ENCODE results near the gene OR2T2. TPM values are rescaled to one million over a fixed set of nuclear protein-coding genes. Genes with fewer than 3 reads are reported as not detected.
"Not testable (repeated sequence)": the region's sequence is repeated elsewhere in the genome, so short reads cannot be mapped to it uniquely, and the experiment has no call there.

OR2T2 gene
- total RNA-seq, 3 donors from 2014 or later = not detected

GRCh38 chr1:248438668-248439067 lies 6.8 kb upstream of the OR2T2 start:
- H3K4me1 Mint-ChIP-seq (ENCODE audit: low read depth); H3K36me3 Mint-ChIP-seq (ENCODE audit: insufficient read depth); ATAC-seq: not testable (repeated sequence)

GRCh38 chr1:248439283-248439682 lies 6.2 kb upstream of the OR2T2 start:
- not testable (repeated sequence) for H3K36me3 Mint-ChIP-seq (ENCODE audit: insufficient read depth); ATAC-seq; H3K9me3 Mint-ChIP-seq; H3K4me1 Mint-ChIP-seq (ENCODE audit: low read depth); H3K27me3 Mint-ChIP-seq (ENCODE audit: low read depth); DNase-seq; H3K4me3 Mint-ChIP-seq

More at GRCh38 chr1:248438668-248439067, 6.8 kb upstream of the OR2T2 start:
- not testable (repeated sequence) for H3K27me3 Mint-ChIP-seq (ENCODE audit: low read depth); H3K4me3 Mint-ChIP-seq; H3K9me3 Mint-ChIP-seq; DNase-seq

GRCh38 chr1:248442500-248443277 lies 2.7 kb upstream of the OR2T2 start:
- not testable (repeated sequence) for H3K36me3 Mint-ChIP-seq (ENCODE audit: insufficient read depth); H3K4me1 Mint-ChIP-seq (ENCODE audit: low read depth); DNase-seq; H3K9me3 Mint-ChIP-seq; H3K27me3 Mint-ChIP-seq (ENCODE audit: low read depth); H3K4me3 Mint-ChIP-seq
- ATAC-seq = peak; percentile 30 to 38

GRCh38 chr1:248444603-248445002 lies 834 bp upstream of the OR2T2 start:
- not testable (repeated sequence) for H3K9me3 Mint-ChIP-seq; DNase-seq; ATAC-seq; H3K27me3 Mint-ChIP-seq (ENCODE audit: low read depth); H3K4me1 Mint-ChIP-seq (ENCODE audit: low read depth); H3K36me3 Mint-ChIP-seq (ENCODE audit: insufficient read depth); H3K4me3 Mint-ChIP-seq

GRCh38 chr1:248448409-248449074 lies 3.1 kb downstream of the OR2T2 start:
- H3K4me3 Mint-ChIP-seq; ATAC-seq; H3K4me1 Mint-ChIP-seq (ENCODE audit: low read depth); H3K9me3 Mint-ChIP-seq; DNase-seq; H3K36me3 Mint-ChIP-seq (ENCODE audit: insufficient read depth); H3K27me3 Mint-ChIP-seq (ENCODE audit: low read depth): not testable (repeated sequence)

GRCh38 chr1:248449821-248450465 lies 4.5 kb downstream of the OR2T2 start:
- not testable (repeated sequence) for ATAC-seq; H3K36me3 Mint-ChIP-seq (ENCODE audit: insufficient read depth); H3K4me3 Mint-ChIP-seq; H3K9me3 Mint-ChIP-seq; H3K27me3 Mint-ChIP-seq (ENCODE audit: low read depth); H3K4me1 Mint-ChIP-seq (ENCODE audit: low read depth); DNase-seq

GRCh38 chr1:248450466-248451145 lies 5.2 kb downstream of the OR2T2 start:
- not testable (repeated sequence) for H3K27me3 Mint-ChIP-seq (ENCODE audit: low read depth); ATAC-seq; H3K36me3 Mint-ChIP-seq (ENCODE audit: insufficient read depth); DNase-seq; H3K4me3 Mint-ChIP-seq; H3K4me1 Mint-ChIP-seq (ENCODE audit: low read depth); H3K9me3 Mint-ChIP-seq

GRCh38 chr1:248453619-248454018 lies 8.2 kb downstream of the OR2T2 start:
- not testable (repeated sequence) for ATAC-seq; H3K9me3 Mint-ChIP-seq; H3K27me3 Mint-ChIP-seq (ENCODE audit: low read depth); H3K4me1 Mint-ChIP-seq (ENCODE audit: low read depth); H3K36me3 Mint-ChIP-seq (ENCODE audit: insufficient read depth); H3K4me3 Mint-ChIP-seq; DNase-seq

GRCh38 chr1:248455045-248455444 lies 9.6 kb downstream of the OR2T2 start:
- DNase-seq; H3K9me3 Mint-ChIP-seq; H3K36me3 Mint-ChIP-seq (ENCODE audit: insufficient read depth); H3K27me3 Mint-ChIP-seq (ENCODE audit: low read depth); H3K4me1 Mint-ChIP-seq (ENCODE audit: low read depth); H3K4me3 Mint-ChIP-seq; ATAC-seq: not testable (repeated sequence)

- H3K4me3 Mint-ChIP-seq; H3K9me3 Mint-ChIP-seq; H3K27me3 Mint-ChIP-seq (ENCODE audit: low read depth); H3K36me3 Mint-ChIP-seq (ENCODE audit: insufficient read depth); DNase-seq; H3K4me1 Mint-ChIP-seq (ENCODE audit: low read depth); ATAC-seq: not testable (repeated sequence)
Measured at GRCh38 chr1:248456635-248457034, 11.2 kb downstream of the OR2T2 start.

GRCh38 chr1:248459117-248459516 lies 13.7 kb downstream of the OR2T2 start:
- not testable (repeated sequence) for ATAC-seq; H3K27me3 Mint-ChIP-seq (ENCODE audit: low read depth); H3K9me3 Mint-ChIP-seq; H3K36me3 Mint-ChIP-seq (ENCODE audit: insufficient read depth); H3K4me3 Mint-ChIP-seq; DNase-seq; H3K4me1 Mint-ChIP-seq (ENCODE audit: low read depth)

- H3K9me3 Mint-ChIP-seq = peaks cover 8% of the 10 kb centered on the region
- no peak for ATAC-seq
- H3K36me3 Mint-ChIP-seq (ENCODE audit: insufficient read depth) = peaks cover 7% of the 10 kb centered on the region
- no peaks in the 10 kb centered on the region for H3K4me1 Mint-ChIP-seq (ENCODE audit: low read depth)
- peaks cover 3% of the 10 kb centered on the region for H3K27me3 Mint-ChIP-seq (ENCODE audit: low read depth)
- H3K4me3 Mint-ChIP-seq = no peak overlapping the region
- DNase-seq = no peak
Measured at GRCh38 chr1:248471154-248471553, 25.7 kb downstream of the OR2T2 start.

GRCh38 chr1:248472111-248472510 lies 26.7 kb downstream of the OR2T2 start:
- H3K36me3 Mint-ChIP-seq (ENCODE audit: insufficient read depth); H3K4me3 Mint-ChIP-seq; H3K27me3 Mint-ChIP-seq (ENCODE audit: low read depth); H3K9me3 Mint-ChIP-seq; DNase-seq; ATAC-seq; H3K4me1 Mint-ChIP-seq (ENCODE audit: low read depth): not testable (repeated sequence)

- H3K4me1 Mint-ChIP-seq (ENCODE audit: low read depth); ATAC-seq; DNase-seq; H3K9me3 Mint-ChIP-seq; H3K27me3 Mint-ChIP-seq (ENCODE audit: low read depth); H3K4me3 Mint-ChIP-seq; H3K36me3 Mint-ChIP-seq (ENCODE audit: insufficient read depth): not testable (repeated sequence)
Measured at GRCh38 chr1:248473051-248473450, 27.6 kb downstream of the OR2T2 start, which contains the start of gene OR2T3. TSS of gene OR2T3 (plus strand) at chr1:248473351. CDS start at chr1:248473351, 0 bp downstream.

Measured in activated T-cell treated with anti-CD3 and anti-CD28 coated beads, Interleukin-2, amount 50 U/mL, for 4 hours (primary cell).